Parathyroid adenoma (tissue), 2 donors: ENCODE results near the gene SLC25A22.

Experiments used
- H2AFZ ChIP-seq: fragments of 300-600 bp; sonication (generic); one replicate; pipeline ENCODE4 v1.7.0; 2017; ENCODE audit warnings: antibody characterized with exemption, mild to moderate bottlenecking
- H3K27ac ChIP-seq: fragments of 300-600 bp; sonication (generic); one replicate; pipeline ENCODE4 v1.7.0; 2017
- H3K27me3 ChIP-seq: fragments of 300-600 bp; sonication (generic); one replicate; pipeline ENCODE4 v1.7.0; 2017; ENCODE audit warnings: low read length; ENCODE audit not compliant: control insufficient read depth, insufficient read depth
- H3K36me3 ChIP-seq: fragments of 300-600 bp; sonication (generic); one replicate; pipeline ENCODE4 v1.7.0; 2017; ENCODE audit warnings: low read length; ENCODE audit not compliant: control insufficient read depth, insufficient read depth
- H3K4me1 ChIP-seq: fragments of 300-600 bp; sonication (generic); one replicate; pipeline ENCODE4 v1.7.0; 2017; ENCODE audit warnings: control low read depth
- H3K4me2 ChIP-seq: fragments of 300-600 bp; sonication (generic); one replicate; pipeline ENCODE4 v1.7.0; 2017; ENCODE audit warnings: low read length
- H3K4me3 ChIP-seq: fragments of 300-600 bp; sonication (generic); one replicate; pipeline ENCODE4 v1.7.0; 2017; ENCODE audit warnings: low read depth, low read length
- H3K79me2 ChIP-seq: fragments of 300-600 bp; sonication (generic); one replicate; pipeline ENCODE4 v1.7.0; 2017; ENCODE audit warnings: control low read depth
- H3K9ac ChIP-seq: fragments of 300-600 bp; sonication (generic); one replicate; pipeline ENCODE4 v1.7.0; 2017; ENCODE audit warnings: mild to moderate bottlenecking
- H3K9me3 ChIP-seq: fragments of 300-600 bp; sonication (generic); one replicate; pipeline ENCODE4 v1.7.0; 2017; ENCODE audit warnings: low read length; ENCODE audit not compliant: control insufficient read depth
- CTCF ChIP-seq: fragments of 300-600 bp; sonication (generic); IDR thresholded peaks from one replicate; pipeline ENCODE4 v1.7.0; 2017; ENCODE audit warnings: antibody characterized with exemption, mild to moderate bottlenecking
- donor health status: primary hyperparathyroidism.

SLC25A22 gene

DNA sequence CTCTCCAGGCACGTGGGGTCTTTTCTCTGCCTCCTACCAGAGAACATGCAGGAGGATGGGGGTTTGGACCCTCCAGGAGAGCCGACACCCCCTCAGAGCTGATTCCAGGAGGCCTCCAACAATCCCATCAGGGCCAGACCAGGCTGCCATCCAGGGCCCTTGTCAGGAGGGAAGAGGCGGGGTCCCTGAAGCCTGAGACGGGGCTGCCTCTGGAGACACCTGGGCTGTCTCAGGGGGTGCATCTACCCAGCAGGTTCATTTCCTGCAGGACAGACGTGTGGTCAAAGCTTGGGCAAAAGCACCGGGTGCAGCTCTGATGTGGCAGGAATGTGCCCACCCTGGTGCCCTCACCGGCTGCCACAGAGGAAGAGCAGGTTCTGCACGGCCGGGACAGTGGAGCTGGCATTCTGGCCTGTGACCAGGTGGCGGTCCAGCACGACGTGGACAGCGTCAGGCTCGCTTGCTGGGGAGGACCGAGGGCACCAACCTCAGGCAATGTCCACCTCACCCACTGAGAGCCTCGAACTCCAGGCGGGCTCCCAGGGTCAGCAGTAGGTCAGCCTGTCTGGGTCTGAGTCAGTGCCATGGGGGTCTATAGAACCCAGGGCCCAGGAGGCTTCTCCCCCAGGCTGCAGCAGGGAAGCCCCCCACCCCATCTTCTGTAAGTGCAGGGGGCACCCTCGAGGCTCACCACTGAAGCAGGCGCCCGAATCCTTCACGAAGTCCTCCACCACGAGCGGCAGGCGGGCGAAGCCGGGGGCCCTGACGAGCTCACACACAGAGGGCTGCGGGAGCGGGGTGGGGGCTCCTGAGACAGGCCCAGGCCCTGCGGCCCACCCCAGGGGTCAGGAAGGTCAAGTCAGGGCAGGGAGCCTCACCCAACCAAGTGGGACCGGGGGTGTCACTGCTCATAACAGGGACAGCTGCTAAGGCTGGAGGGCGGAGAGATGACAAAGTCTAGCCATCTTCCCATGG is 27.2 kb downstream of the SLC25A22 start:
- no peaks in the 10 kb centered on the region for H3K4me1 ChIP-seq

DNA sequence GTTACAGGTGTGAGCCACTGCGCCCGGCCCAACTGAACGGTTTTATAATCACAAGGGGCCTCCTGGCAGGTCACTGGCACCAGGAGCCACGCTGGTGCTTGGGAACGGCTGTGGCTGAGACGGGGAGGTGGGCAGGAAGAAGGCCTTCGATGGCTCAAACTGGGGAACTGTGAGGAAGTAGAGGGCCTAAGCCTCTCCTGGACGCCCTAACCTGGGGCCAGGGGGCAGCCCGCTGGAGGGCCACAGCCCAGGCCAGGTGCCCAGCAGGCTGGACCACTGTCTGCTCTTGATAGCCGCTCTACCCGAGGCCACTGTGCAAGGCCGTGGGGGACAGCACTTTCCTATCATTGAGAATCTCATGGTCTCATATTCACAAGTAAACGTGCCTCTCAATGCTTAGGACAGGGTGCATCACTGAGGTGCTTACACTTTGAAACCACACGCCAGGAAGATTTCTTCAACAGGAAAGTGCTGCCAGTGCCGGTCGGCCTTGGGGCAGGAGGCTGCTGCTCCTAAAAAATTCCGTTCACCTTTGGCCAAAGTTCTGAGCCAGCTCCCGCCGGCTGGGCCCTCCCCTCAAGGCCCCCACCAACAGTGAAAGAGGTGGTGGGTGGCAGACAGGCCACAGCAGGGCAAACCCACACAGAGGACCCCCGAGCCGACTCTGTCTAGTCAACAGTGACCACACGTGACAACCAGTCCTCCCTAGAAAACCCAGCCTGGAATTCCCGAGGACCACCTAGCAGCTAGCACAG is 28.0 kb downstream of the SLC25A22 start:
- Histone ChIP-seq H3K4me3 (no peak overlapping the region), H2AFZ (no peak overlapping the region), H3K79me2 (no peaks in the 10 kb centered on the region), H3K27me3 (no peaks in the 10 kb centered on the region), H3K4me1 (no peaks in the 10 kb centered on the region), H3K4me2 (no peak overlapping the region), H3K9ac (no peak overlapping the region), H3K27ac (no peak overlapping the region), H3K36me3 (no peaks in the 10 kb centered on the region), H3K9me3 (no peaks in the 10 kb centered on the region)
- TF ChIP-seq CTCF = no peak

More for the DNA sequence above, 27.2 kb downstream of the SLC25A22 start:
- no peaks in the 10 kb centered on the region for H3K36me3 ChIP-seq
- H3K27ac ChIP-seq = no peak overlapping the region
- no peak overlapping the region for H2AFZ ChIP-seq
- peaks cover 2% of the 10 kb centered on the region for H3K79me2 ChIP-seq
- no peak for TF ChIP-seq CTCF
- H3K4me2 ChIP-seq = no peak overlapping the region
- no peaks in the 10 kb centered on the region for H3K27me3 ChIP-seq
- no peaks in the 10 kb centered on the region for H3K9me3 ChIP-seq
- no peak overlapping the region for H3K9ac ChIP-seq
- no peak overlapping the region for H3K4me3 ChIP-seq

DNA sequence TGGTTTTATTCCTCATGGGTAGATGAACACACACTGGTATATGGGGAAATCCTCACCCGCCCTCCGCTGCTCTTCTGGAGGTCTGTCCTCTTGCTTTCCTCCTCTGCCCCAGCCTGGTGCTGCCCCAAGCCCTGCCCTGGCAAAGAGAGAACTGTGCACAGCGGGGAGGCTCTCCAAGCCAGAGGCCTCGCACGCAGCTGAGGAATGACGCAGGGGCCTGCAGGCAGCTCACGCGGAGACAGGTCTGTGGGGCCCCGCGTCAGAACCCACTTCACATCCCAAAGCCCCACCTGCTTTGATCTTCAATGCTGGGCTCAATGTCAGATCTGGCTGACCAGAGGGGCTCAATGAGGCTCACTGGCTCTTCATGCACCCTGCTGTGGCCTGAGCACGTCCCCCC is 30.8 kb downstream of the SLC25A22 start:
- Histone ChIP-seq H2AFZ (no peak overlapping the region), H3K36me3 (no peaks in the 10 kb centered on the region), H3K9me3 (no peaks in the 10 kb centered on the region), H3K9ac (no peak overlapping the region), H3K4me3 (no peak overlapping the region), H3K27me3 (no peaks in the 10 kb centered on the region), H3K4me2 (no peak overlapping the region), H3K79me2 (no peaks in the 10 kb centered on the region), H3K27ac (no peak overlapping the region), H3K4me1 (no peaks in the 10 kb centered on the region)
- TF ChIP-seq CTCF = no peak

GRCh38 chr11:766936-767210 is 31.2 kb downstream of the SLC25A22 start:
- no peak for TF ChIP-seq CTCF
- no peaks in the 10 kb centered on the region for H3K36me3 ChIP-seq

More at GRCh38 chr11:766936-767210, 31.2 kb downstream of the SLC25A22 start:
- no peak overlapping the region for H2AFZ ChIP-seq
- H3K27me3 ChIP-seq = no peaks in the 10 kb centered on the region
- no peak overlapping the region for H3K27ac ChIP-seq
- no peak overlapping the region for H3K4me3 ChIP-seq
- no peaks in the 10 kb centered on the region for H3K9me3 ChIP-seq
- no peaks in the 10 kb centered on the region for H3K4me1 ChIP-seq
- H3K4me2 ChIP-seq = no peak overlapping the region
- H3K9ac ChIP-seq = no peak overlapping the region
- no peaks in the 10 kb centered on the region for H3K79me2 ChIP-seq
